ENCODE data around the gene DUSP1. TPM values are rescaled to one million over a fixed set of nuclear protein-coding genes. Genes with fewer than 3 reads are reported as not detected.

The DUSP1 gene
- total RNA-seq (2022) (38.1 and 50.5 TPM in 2 replicates), Bru-seq, nascent RNA (percentile 99 among the genes with signal in this experiment), BruChase-seq, experiment 1, labeled RNA remaining after a 6-hour chase (percentile 79 among the genes with signal in this experiment), BruChase-seq, experiment 2, labeled RNA remaining after a 2-hour chase (percentile 67 among the genes with signal in this experiment)
- long read RNA-seq, transcript DUSP1-201 (4 exons, 2,019 nt), result major isoform, 81 of 114 reads
- long read RNA-seq, partial matches to known transcripts, result 7 of 114 reads
- long read RNA-seq, other reads (novel, unspliced or antisense), result 26 of 114 reads

- peak; percentile 71 for TF ChIP-seq CTCF (IDR thresholded peaks at IDR 0.05; ENCODE audit: unreplicated experiment)
- DNase-seq, result peak; percentile 99
- intact Hi-C loops (cut with micrococcal nuclease; ENCODE audit: unreplicated experiment), result loop anchor here (1.0 to 5.0 kb wide), 4 partner anchors 36 to 161 kb away; partner anchors contain the start of gene ERGIC1
- no TSS peak for BruUV-seq (replicated peaks)
- H3K4me3 Mint-ChIP-seq (ENCODE audit: low read depth, unreplicated experiment), result peak within 1 kb of the TSS; percentile 88
- no peaks in the 10 kb centered on the region for H3K27me3 Mint-ChIP-seq (ENCODE audit: unreplicated experiment)
- peaks cover 79% of the 10 kb centered on the region for H3K36me3 Mint-ChIP-seq (ENCODE audit: insufficient read depth, unreplicated experiment)
- CTCF ChIA-PET, result interaction anchor here (0.6 to 3.8 kb wide), 19 partner anchors 13 to 264 kb away, joined by 3 to 20 read pairs (median 4); no protein-coding TSS in a partner anchor
- no peaks in the 10 kb centered on the region for H3K9me3 Mint-ChIP-seq (ENCODE audit: low read depth, unreplicated experiment)
- peaks cover 69% of the 10 kb centered on the region for H3K4me1 Mint-ChIP-seq (ENCODE audit: low read depth, unreplicated experiment)
- H3K27ac Mint-ChIP-seq (ENCODE audit: unreplicated experiment), result peak within 1 kb of the TSS; percentile 95
Measured at GRCh38 chr5:172770675-172771438, at the start of gene DUSP1. TSS of gene DUSP1 (minus strand) at chr5:172771195. CDS start at chr5:172770952, 243 bp downstream.

GRCh38 chr5:172820046-172820767 lies 49.2 kb upstream of the DUSP1 start:
- DNase-seq, result peak; percentile 69
- peaks cover 1% of the 10 kb centered on the region for H3K9me3 Mint-ChIP-seq (ENCODE audit: low read depth, unreplicated experiment)
- H3K4me3 Mint-ChIP-seq (ENCODE audit: low read depth, unreplicated experiment), result peak overlapping the region; percentile 61
- intact Hi-C loops (cut with micrococcal nuclease; ENCODE audit: unreplicated experiment), result no loop called here
- no peak for TF ChIP-seq CTCF (IDR thresholded peaks at IDR 0.05; ENCODE audit: unreplicated experiment)
- peaks cover 19% of the 10 kb centered on the region for H3K4me1 Mint-ChIP-seq (ENCODE audit: low read depth, unreplicated experiment)
- no peaks in the 10 kb centered on the region for H3K36me3 Mint-ChIP-seq (ENCODE audit: insufficient read depth, unreplicated experiment)
- peak overlapping the region; percentile 75 for H3K27ac Mint-ChIP-seq (ENCODE audit: unreplicated experiment)
- BruUV-seq (replicated peaks), result TSS peak; percentile 83
- CTCF ChIA-PET, result interaction anchor here (0.6 to 1.3 kb wide), 2 partner anchors 13 to 38 kb away, joined by 3 to 5 read pairs; no protein-coding TSS in a partner anchor
- no peaks in the 10 kb centered on the region for H3K27me3 Mint-ChIP-seq (ENCODE audit: unreplicated experiment)

GRCh38 chr5:172819569-172819968 lies 48.6 kb upstream of the DUSP1 start:
- H3K4me3 Mint-ChIP-seq (ENCODE audit: low read depth, unreplicated experiment), result peak overlapping the region; percentile 61
- H3K27me3 Mint-ChIP-seq (ENCODE audit: unreplicated experiment), result no peaks in the 10 kb centered on the region
- no peak for TF ChIP-seq CTCF (IDR thresholded peaks at IDR 0.05; ENCODE audit: unreplicated experiment)
- DNase-seq, result no peak
- BruUV-seq (replicated peaks), result TSS peak; percentile 77
- H3K4me1 Mint-ChIP-seq (ENCODE audit: low read depth, unreplicated experiment), result peaks cover 19% of the 10 kb centered on the region
- intact Hi-C loops (cut with micrococcal nuclease; ENCODE audit: unreplicated experiment), result no loop called here
- no peak overlapping the region for H3K27ac Mint-ChIP-seq (ENCODE audit: unreplicated experiment)
- H3K9me3 Mint-ChIP-seq (ENCODE audit: low read depth, unreplicated experiment), result no peaks in the 10 kb centered on the region
- no peaks in the 10 kb centered on the region for H3K36me3 Mint-ChIP-seq (ENCODE audit: insufficient read depth, unreplicated experiment)
- CTCF ChIA-PET, result interaction anchor here (0.6 to 1.3 kb wide), 2 partner anchors 12 to 42 kb away, joined by 5 to 6 read pairs; no protein-coding TSS in a partner anchor

GRCh38 chr5:172818081-172818480 lies 47.1 kb upstream of the DUSP1 start:
- Mint-ChIP-seq H3K27ac (ENCODE audit: unreplicated experiment) (no peak overlapping the region), H3K27me3 (ENCODE audit: unreplicated experiment) (no peaks in the 10 kb centered on the region), H3K36me3 (ENCODE audit: insufficient read depth, unreplicated experiment) (no peaks in the 10 kb centered on the region), H3K4me3 (ENCODE audit: low read depth, unreplicated experiment) (no peak overlapping the region), H3K4me1 (ENCODE audit: low read depth, unreplicated experiment) (peaks cover 19% of the 10 kb centered on the region), H3K9me3 (ENCODE audit: low read depth, unreplicated experiment) (no peaks in the 10 kb centered on the region)
- TF ChIP-seq CTCF (IDR thresholded peaks at IDR 0.05; ENCODE audit: unreplicated experiment), result no peak
- BruUV-seq (replicated peaks), result no TSS peak
- CTCF ChIA-PET, result no interaction called here
- no peak for DNase-seq
- intact Hi-C loops (cut with micrococcal nuclease; ENCODE audit: unreplicated experiment), result no loop called here

Measured in Calu3 (cell line).